ENCODE results near the gene RNGTT.

The RNGTT gene

GRCh38 chr6:88871498-88871897 lies 91.9 kb downstream of the RNGTT start:
- DNase-seq (ENCODE audit: low read depth, low spot score), result no peak
- no peak overlapping the region for H3K4me3 ChIP-seq (ENCODE audit: low read length)

- DNase-seq (ENCODE audit: low read depth, low spot score), result peak; percentile 48
- H3K4me3 ChIP-seq (ENCODE audit: low read length), result no peak overlapping the region
These were observed 92.6 kb downstream of the RNGTT start for GRCh38 chr6:88870717-88871330.

- no peak overlapping the region for H3K4me3 ChIP-seq (ENCODE audit: low read length)
- no peak for DNase-seq (ENCODE audit: low read depth, low spot score)
These were observed 94.0 kb downstream of the RNGTT start for GRCh38 chr6:88869263-88870020.

- no peak overlapping the region for H3K4me3 ChIP-seq (ENCODE audit: low read length)
- no peak for DNase-seq (ENCODE audit: low read depth, low spot score)
These were observed 95.3 kb downstream of the RNGTT start for GRCh38 chr6:88867841-88868731.

- no peak for DNase-seq (ENCODE audit: low read depth, low spot score)
- no peak overlapping the region for H3K4me3 ChIP-seq (ENCODE audit: low read length)
These were observed 96.6 kb downstream of the RNGTT start for GRCh38 chr6:88866856-88867255.

- no peak overlapping the region for H3K4me3 ChIP-seq (ENCODE audit: low read length)
- peak; percentile 20 for DNase-seq (ENCODE audit: low read depth, low spot score)
These were observed 98.1 kb downstream of the RNGTT start for GRCh38 chr6:88865275-88865674.

- H3K4me3 ChIP-seq (ENCODE audit: low read length), result no peak overlapping the region
- DNase-seq (ENCODE audit: low read depth, low spot score), result no peak
These were observed 98.9 kb downstream of the RNGTT start for GRCh38 chr6:88864359-88865054.

- DNase-seq (ENCODE audit: low read depth, low spot score), result no peak
- no peak overlapping the region for H3K4me3 ChIP-seq (ENCODE audit: low read length)
These were observed 103.1 kb downstream of the RNGTT start for GRCh38 chr6:88860310-88860709.

- no peak for DNase-seq (ENCODE audit: low read depth, low spot score)
- H3K4me3 ChIP-seq (ENCODE audit: low read length), result no peak overlapping the region
These were observed 105.0 kb downstream of the RNGTT start for GRCh38 chr6:88858455-88858854.

- no peak overlapping the region for H3K4me3 ChIP-seq (ENCODE audit: low read length)
- no peak for DNase-seq (ENCODE audit: low read depth, low spot score)
These were observed 106.9 kb downstream of the RNGTT start for GRCh38 chr6:88856566-88856965.

GRCh38 chr6:88855541-88856147 lies 107.8 kb downstream of the RNGTT start:
- DNase-seq (ENCODE audit: low read depth, low spot score), result no peak
- no peak overlapping the region for H3K4me3 ChIP-seq (ENCODE audit: low read length)

- no peak for DNase-seq (ENCODE audit: low read depth, low spot score)
- H3K4me3 ChIP-seq (ENCODE audit: low read length), result no peak overlapping the region
These were observed 110.6 kb downstream of the RNGTT start for GRCh38 chr6:88852775-88853174.

GRCh38 chr6:88852000-88852399 lies 111.4 kb downstream of the RNGTT start:
- H3K4me3 ChIP-seq (ENCODE audit: low read length), result no peak overlapping the region
- no peak for DNase-seq (ENCODE audit: low read depth, low spot score)

- H3K4me3 ChIP-seq (ENCODE audit: low read length), result no peak overlapping the region
These were observed 114.5 kb downstream of the RNGTT start for GRCh38 chr6:88848870-88849269.

GRCh38 chr6:88843040-88843439 lies 120.4 kb downstream of the RNGTT start:
- no peak for DNase-seq (ENCODE audit: low read depth, low spot score)
- no peak overlapping the region for H3K4me3 ChIP-seq (ENCODE audit: low read length)

More at GRCh38 chr6:88848870-88849269, 114.5 kb downstream of the RNGTT start:
- DNase-seq (ENCODE audit: low read depth, low spot score), result no peak

GRCh38 chr6:88842320-88842719 lies 121.1 kb downstream of the RNGTT start:
- H3K4me3 ChIP-seq (ENCODE audit: low read length), result no peak overlapping the region
- no peak for DNase-seq (ENCODE audit: low read depth, low spot score)

GRCh38 chr6:88840796-88841539 lies 122.5 kb downstream of the RNGTT start:
- DNase-seq (ENCODE audit: low read depth, low spot score), result no peak
- H3K4me3 ChIP-seq (ENCODE audit: low read length), result no peak overlapping the region

GRCh38 chr6:88840289-88840688 lies 123.1 kb downstream of the RNGTT start:
- no peak overlapping the region for H3K4me3 ChIP-seq (ENCODE audit: low read length)
- no peak for DNase-seq (ENCODE audit: low read depth, low spot score)

All from Jurkat, Clone E6-1 (cell line).